ENCODE measurements around the gene CTNNBL1.

Gene CTNNBL1

DNA sequence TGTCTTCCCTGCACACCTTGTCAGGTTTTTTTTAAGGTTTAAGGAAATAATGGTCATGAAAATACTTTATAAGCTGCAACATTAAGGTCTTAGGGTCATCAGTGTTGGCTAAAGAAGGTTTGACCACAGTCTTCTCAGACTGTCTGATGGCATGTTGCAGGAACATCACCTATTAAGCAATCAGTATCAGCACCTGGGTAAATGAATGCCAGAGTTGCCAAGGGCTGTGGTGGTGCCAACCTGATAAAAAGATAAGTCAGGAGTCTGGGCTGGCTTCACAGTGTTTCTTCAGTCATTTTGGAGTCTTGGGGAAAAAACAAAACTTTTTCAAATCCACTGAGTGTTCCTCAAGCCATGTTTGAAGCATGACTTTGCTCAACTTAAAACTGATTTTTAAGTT, 147.6 kb downstream of the CTNNBL1 start:
- TF ChIP-seq GATA2 (IDR thresholded peaks at IDR 0.05; ENCODE audit: low read depth, low read length) (no peak), GATA3 (IDR thresholded peaks at IDR 0.05; ENCODE audit: low read depth, low read length) (no peak)

DNA sequence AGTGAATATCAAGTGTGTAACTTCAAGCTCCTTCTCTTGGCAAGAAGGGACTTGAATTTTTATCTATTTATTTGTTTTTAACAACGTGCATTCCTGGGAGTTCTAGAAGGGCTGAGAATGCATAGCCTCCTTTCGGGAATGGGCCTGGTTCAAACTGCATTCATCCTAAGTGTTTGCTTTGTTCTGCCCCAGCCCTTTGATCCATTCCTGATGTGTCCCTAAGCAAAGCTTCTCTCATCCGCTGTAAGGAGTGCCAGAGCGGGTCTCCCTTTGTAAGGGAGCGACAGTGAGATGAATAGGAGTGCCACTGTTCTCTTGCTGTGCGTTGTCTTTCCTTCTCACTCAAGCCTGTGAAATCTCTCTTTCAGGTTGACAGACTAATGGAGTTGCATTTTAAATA, 148.1 kb downstream of the CTNNBL1 start:
- TF ChIP-seq GATA2 (IDR thresholded peaks at IDR 0.05; ENCODE audit: low read depth, low read length) = no peak
- TF ChIP-seq GATA3 (IDR thresholded peaks at IDR 0.05; ENCODE audit: low read depth, low read length) = no peak

DNA sequence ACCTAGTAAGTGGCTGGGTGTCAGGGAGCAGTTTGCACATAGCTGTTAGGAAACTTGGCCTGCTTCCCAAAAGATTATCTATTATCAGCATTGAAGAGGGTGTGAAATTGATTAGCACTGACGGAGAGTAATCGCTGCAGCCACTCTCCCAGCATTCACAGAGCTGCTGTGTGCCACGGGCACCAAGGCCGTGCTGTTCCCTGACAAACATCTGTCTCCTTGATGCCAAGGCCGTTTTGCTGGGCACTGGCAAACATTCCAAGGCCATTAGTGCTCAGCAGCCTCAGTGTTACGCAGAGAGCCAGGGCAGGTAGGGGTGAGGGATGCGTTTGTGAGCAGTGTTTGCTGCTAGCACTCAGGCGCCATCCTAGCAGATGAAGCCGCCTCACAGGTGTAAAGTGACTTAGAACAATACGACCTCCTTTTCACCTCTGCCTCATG, 151.4 kb downstream of the CTNNBL1 start:
- TF ChIP-seq GATA2 (IDR thresholded peaks at IDR 0.05; ENCODE audit: low read depth, low read length) = no peak
- no peak for TF ChIP-seq GATA3 (IDR thresholded peaks at IDR 0.05; ENCODE audit: low read depth, low read length)

DNA sequence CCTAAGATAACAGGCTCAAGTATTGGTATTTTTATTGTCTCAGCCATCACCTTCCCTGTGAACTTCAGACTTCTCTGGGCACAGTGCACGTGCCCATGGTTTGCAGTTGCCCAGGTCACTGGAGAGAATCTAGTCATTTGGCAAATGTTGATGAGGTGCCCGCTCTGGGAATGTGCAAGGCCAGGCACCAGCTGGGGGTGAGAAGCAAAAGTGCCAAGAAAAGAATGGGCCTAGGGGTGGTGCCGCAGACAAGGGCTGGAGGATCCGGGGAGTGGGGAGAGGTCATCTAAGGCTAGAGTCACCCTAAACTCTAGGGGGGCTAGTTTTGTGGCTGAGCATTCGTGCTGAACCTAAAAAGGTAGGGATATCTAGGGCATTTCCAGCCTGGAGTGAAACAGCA, 152.0 kb downstream of the CTNNBL1 start:
- TF ChIP-seq GATA3 (IDR thresholded peaks at IDR 0.05; ENCODE audit: low read depth, low read length) = no peak
- no peak for TF ChIP-seq GATA2 (IDR thresholded peaks at IDR 0.05; ENCODE audit: low read depth, low read length)

DNA sequence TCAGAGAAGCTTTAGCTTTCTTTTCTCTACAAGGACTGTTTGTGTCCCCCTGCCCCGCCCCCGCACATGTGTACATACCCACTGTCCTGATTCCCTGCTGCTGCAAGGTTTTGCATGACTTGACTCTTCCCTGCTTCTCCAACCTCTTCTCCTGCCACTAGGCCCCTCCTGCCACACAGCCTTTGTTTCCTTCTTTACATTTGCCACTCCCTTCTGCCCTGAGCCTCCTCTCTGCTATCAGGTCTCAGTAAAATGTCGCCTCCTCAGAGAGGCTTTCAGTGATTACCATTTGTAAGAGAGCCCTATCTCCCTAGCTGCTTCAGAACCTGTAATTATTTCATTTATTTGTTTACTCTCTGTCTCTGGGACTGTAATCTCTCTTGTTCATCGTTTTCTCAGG, 152.7 kb downstream of the CTNNBL1 start:
- TF ChIP-seq GATA3 (IDR thresholded peaks at IDR 0.05; ENCODE audit: low read depth, low read length) (no peak), GATA2 (IDR thresholded peaks at IDR 0.05; ENCODE audit: low read depth, low read length) (no peak)

DNA sequence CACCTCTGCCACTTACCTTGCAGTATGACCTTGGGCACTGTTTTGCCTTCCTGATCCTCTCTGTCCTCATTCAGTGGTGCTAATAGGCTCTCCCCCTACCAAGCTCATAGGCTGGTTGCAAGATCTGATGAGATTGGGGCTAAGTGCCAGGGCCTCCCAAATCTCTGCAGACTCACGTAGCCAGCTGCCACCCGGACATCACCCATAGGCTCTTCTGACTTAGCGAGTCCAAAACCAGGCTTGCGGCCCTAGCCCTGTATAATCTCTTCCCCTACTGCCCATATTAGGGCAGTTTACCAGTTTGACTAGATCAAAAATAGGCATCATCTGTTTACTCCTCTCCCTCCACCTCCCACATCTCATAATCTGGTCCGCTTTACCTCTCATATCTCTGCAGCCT, 154.9 kb downstream of the CTNNBL1 start:
- no peak for TF ChIP-seq GATA3 (IDR thresholded peaks at IDR 0.05; ENCODE audit: low read depth, low read length)
- no peak for TF ChIP-seq GATA2 (IDR thresholded peaks at IDR 0.05; ENCODE audit: low read depth, low read length)

DNA sequence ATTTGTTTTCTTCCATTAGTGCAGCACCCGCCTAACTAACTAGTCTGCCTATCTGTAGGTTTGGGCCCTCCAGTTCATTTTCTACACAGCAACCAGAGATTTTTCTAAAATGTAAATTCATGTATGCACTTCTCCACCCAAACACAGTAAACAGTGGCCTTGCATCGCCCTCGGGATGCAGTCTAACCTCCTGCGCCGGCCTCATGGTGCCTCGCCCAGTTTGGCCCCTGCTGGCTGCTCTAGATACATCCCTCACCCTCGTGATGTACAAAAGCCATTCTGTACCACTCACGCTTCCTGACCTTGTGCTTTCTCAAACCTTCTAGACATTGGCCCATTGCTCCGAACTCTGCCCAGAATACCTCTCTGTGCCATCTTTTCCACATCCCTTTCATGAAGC, 155.3 kb downstream of the CTNNBL1 start:
- TF ChIP-seq GATA2 (IDR thresholded peaks at IDR 0.05; ENCODE audit: low read depth, low read length) (no peak), GATA3 (IDR thresholded peaks at IDR 0.05; ENCODE audit: low read depth, low read length) (no peak)

DNA sequence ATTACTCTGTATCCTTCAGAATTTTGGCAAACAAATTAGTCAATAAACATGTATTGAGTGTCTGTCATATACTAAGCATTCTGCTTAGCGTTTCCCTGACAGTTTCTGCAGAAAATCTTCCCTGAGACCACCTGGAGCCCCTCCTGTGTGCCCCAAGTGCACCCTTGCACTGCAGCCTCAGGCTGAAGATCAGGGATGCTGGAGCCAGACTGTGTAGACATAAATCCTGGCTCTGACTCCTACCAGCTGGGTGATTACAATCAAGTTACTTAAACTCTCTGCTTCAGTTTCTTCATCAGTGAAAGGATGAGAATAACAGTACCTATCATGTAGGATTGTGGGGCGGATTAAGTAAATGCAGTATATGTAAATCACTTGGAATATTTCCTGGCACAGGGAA, 155.7 kb downstream of the CTNNBL1 start:
- no peak for TF ChIP-seq GATA2 (IDR thresholded peaks at IDR 0.05; ENCODE audit: low read depth, low read length)
- no peak for TF ChIP-seq GATA3 (IDR thresholded peaks at IDR 0.05; ENCODE audit: low read depth, low read length)

DNA sequence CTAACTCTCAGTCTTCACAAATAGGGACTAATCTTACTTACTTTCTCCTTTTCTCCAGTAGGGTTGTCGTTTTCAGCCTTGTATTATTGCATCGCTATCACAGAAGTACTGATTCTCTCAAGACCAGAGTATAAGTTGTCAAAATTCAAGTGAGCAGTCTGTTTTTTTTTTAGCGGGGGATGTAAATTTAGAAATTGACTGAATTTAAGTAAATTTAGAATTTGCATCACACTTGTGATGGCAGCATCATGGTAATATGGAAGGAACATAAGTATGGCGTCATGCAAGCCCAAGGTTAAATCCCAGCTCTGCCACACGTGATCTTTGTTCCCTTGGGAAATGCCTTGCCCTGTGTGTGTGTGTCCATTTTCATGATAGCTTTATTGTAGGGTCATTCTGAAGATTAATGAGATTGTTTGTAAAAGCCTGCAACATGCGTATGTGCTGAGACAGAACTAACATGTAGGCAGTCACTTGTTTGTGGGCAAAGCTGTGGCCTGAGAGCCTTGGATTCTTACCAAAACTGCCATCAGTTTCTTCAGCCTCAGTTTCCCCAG, 156.3 kb downstream of the CTNNBL1 start:
- TF ChIP-seq GATA3 (IDR thresholded peaks at IDR 0.05; ENCODE audit: low read depth, low read length) (no peak), GATA2 (IDR thresholded peaks at IDR 0.05; ENCODE audit: low read depth, low read length) (no peak)

DNA sequence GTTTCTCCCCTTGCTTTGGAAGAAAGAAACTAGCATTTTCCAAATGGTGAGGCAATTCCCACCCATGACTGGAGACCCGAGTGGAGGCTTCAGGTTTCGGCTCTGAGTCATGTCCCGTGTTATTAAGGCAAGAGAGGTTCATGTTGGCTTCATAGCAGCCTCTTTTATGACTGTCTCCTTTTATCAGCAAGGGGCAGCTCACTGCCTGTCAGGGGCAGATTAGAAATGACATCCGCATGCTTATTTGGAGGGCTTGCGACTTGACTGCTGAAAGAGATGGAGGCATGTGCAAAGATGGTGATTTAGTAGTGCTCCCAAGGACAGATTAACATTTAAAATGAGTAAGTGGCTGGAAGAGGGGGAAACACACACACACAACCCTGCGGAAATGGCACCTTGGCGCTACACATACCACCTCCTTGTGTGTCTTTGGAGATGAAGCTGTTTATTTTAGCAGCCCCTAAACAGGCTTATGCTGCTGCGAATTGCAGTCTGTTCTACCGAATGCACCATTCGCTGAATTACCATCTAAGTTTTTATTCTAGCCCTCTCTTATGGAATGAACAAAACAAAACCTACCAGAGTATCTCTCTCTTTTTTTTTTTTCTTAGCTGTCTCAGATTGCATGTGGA, 157.0 kb downstream of the CTNNBL1 start:
- no peak for TF ChIP-seq GATA2 (IDR thresholded peaks at IDR 0.05; ENCODE audit: low read depth, low read length)
- no peak for TF ChIP-seq GATA3 (IDR thresholded peaks at IDR 0.05; ENCODE audit: low read depth, low read length)

DNA sequence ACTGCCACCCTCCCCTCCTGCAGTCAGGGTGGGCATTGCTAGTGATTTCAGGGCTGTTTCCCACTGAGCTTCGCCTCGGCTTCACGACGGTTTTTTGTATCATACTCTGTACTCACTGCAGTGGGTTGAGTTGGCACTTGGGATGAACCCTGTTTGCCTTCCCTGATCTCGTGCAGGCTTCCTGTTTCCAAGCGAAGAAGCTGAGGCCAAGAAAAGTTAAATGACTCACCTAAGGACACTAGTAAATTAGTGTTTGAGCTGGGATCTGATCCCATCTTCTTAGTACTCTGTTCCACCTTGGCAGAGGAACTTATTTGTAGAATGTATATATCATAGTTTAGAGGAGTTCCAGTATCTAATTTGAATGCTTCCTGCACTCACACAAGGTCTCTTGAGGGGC, 158.8 kb downstream of the CTNNBL1 start:
- TF ChIP-seq GATA2 (IDR thresholded peaks at IDR 0.05; ENCODE audit: low read depth, low read length) (no peak), GATA3 (IDR thresholded peaks at IDR 0.05; ENCODE audit: low read depth, low read length) (no peak)

DNA sequence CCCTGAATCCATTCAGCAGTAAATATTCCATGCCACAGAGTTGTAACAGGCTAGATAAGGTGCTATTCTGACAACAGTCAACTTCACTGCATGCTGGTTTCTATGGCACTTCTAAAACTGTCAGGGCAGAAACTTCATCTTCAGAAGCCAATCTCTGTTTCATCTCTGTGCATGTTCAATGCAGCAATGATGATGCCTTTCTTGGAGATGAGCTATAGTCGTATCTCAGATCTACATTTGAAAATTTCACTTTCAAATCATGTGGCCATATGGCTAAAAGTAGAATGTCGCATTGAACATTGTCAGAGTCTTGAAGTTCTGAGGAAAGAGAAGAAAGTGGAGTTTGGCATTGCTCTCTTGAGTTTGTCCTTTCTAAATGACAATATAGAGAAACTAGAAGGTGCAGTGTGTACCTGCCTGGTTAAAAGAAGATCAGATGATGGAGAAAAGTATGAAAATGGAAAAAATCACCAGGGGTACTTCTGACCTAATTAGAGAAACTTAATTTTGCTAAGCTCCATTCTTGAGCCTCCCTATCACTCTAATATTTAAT, 160.1 kb downstream of the CTNNBL1 start:
- TF ChIP-seq GATA3 (IDR thresholded peaks at IDR 0.05; ENCODE audit: low read depth, low read length) = no peak
- TF ChIP-seq GATA2 (IDR thresholded peaks at IDR 0.05; ENCODE audit: low read depth, low read length) = no peak

DNA sequence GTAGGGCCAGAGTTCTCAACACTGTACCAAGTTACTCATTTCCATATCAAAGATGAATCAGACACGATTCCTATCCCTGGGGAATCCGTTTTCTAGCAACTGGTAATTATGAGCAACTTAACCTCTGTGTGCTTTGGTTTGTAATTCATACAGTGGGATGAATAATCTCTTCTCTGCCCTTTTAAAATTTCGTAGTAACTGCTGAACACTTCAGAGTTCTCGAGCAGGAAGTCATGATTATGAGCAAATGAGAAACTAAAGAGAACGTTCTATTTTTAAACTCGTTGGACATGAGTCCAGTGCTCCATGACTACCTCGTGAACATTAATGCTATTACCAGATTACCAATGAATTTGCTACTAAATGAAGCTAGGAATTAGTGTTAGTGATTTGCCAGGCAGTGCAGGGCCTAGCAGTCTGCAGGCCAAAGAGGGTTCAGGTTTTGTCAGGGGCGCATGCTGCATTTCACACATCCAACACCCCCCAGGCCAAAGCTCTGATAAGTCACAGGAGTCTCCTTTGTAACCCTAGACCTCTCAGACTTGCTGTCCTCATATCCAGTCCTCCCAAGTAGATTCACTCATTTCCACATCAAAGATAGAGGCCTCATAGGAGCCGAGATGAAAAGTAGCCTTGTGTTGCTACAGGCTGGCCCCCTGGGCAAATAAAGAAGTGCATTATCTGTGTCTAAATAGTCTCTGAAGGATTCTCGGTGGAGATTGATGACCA, 163.3 kb downstream of the CTNNBL1 start:
- TF ChIP-seq GATA2 (IDR thresholded peaks at IDR 0.05; ENCODE audit: low read depth, low read length) (no peak), GATA3 (IDR thresholded peaks at IDR 0.05; ENCODE audit: low read depth, low read length) (no peak)

DNA sequence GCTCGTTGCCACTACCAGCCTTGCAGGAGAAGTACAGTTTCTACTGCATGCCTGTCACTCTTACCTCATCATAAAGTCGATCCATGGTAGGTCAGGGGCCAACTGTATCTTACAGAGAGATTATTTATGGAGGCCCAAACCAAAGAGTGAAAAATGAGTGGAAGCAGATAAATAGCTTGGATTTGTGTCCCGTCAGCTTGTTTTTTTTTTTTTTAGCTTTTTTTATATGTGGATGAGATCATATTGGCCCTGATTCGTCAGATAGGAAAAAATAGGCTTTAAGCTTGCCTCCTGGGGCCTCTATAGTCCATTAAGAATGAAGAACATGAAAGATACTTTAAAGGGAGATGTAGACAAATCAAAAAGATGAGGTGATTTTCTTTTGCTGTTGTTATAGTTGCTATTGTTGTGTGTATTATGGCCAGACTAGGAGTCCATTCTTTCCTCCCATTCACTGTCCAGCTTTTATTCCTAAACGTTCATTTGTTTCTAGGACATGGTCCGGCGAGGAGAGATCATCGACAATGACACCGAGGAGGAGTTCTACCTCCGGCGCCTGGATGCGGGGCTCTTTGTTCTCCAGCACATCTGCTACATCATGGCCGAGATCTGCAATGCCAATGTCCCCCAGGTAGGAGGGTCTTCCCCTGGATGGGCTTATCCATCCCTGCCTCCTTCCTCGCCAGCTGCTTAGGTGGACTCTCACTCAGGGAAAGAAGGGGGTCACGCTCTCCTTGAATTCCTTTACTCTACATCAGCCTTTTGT, 165.8 kb downstream of the CTNNBL1 start:
- no peak for TF ChIP-seq GATA2 (IDR thresholded peaks at IDR 0.05; ENCODE audit: low read depth, low read length)
- TF ChIP-seq GATA3 (IDR thresholded peaks at IDR 0.05; ENCODE audit: low read depth, low read length) = no peak
